Liver (tissue), 3 donors: Measurements from ENCODE around the gene COL4A3.

Source experiments
- ATF3 ChIP-seq: IDR thresholded peaks from 2 replicates; pipeline ENCODE4 v1.6.1; 2016; ENCODE audit warnings: antibody characterized with exemption
- CTCF ChIP-seq: fragments of 150-350 bp; IDR thresholded peaks from 2 replicates; pipeline ENCODE4 v1.5.1; 2017; ENCODE audit warnings: improper control_type of control experiment, low read depth, low read length; ENCODE audit not compliant: missing input control
- EGR1 ChIP-seq, 2 donors: IDR thresholded peaks; 2 replicates each; pipeline ENCODE4 v1.6.1; 2016 to 2018; ENCODE audit warnings: antibody characterized with exemption in 2 of 2, low read depth in 2 of 2
- FOXA1 ChIP-seq: IDR thresholded peaks from 2 replicates; pipeline ENCODE4 v1.6.1; 2016; ENCODE audit warnings: antibody characterized with exemption
- GABPA ChIP-seq, 2 donors: IDR thresholded peaks in 1 of 2; conservative IDR thresholded peaks in 1 of 2; 2 replicates each; pipeline ENCODE4 v1.6.1; 2016; ENCODE audit warnings: antibody characterized with exemption in 2 of 2, mild to moderate bottlenecking in 1 of 2, moderate library complexity in 1 of 2
- JUND ChIP-seq, 2 donors: IDR thresholded peaks; 2 replicates each; pipeline ENCODE4 v1.6.1; 2016; ENCODE audit warnings: antibody characterized with exemption in 2 of 2
- MAX ChIP-seq: IDR thresholded peaks from 2 replicates; pipeline ENCODE4 v1.6.1; 2016; ENCODE audit warnings: antibody characterized with exemption
- NR2F2 ChIP-seq: IDR thresholded peaks from 2 replicates; pipeline ENCODE4 v1.6.1; 2016; ENCODE audit warnings: antibody characterized with exemption
- RAD21 ChIP-seq, 2 donors: IDR thresholded peaks; 2 replicates each; pipeline ENCODE4 v1.6.1; 2016; ENCODE audit warnings: antibody characterized with exemption in 2 of 2, mild to moderate bottlenecking in 2 of 2
- REST ChIP-seq: IDR thresholded peaks from 2 replicates; pipeline ENCODE4 v1.6.1; 2016; ENCODE audit warnings: antibody characterized with exemption, mild to moderate bottlenecking
- SP1 ChIP-seq: IDR thresholded peaks from 2 replicates; pipeline ENCODE4 v1.6.1; 2018; ENCODE audit warnings: antibody characterized with exemption, mild to moderate bottlenecking
- TAF1 ChIP-seq: conservative IDR thresholded peaks from 2 replicates; pipeline ENCODE4 v1.6.1; 2016; ENCODE audit warnings: antibody characterized with exemption, mild to moderate bottlenecking
- YY1 ChIP-seq: IDR thresholded peaks from 2 replicates; pipeline ENCODE4 v1.6.1; 2016; ENCODE audit warnings: antibody characterized with exemption, mild to moderate bottlenecking
- ZBTB33 ChIP-seq: IDR thresholded peaks from 2 replicates; pipeline ENCODE4 v1.6.1; 2016; ENCODE audit warnings: antibody characterized with exemption
- donor health status: healthy.
- donor health status: healthy.

GRCh38 chr2:227198866-227199265 lies 34.4 kb downstream of the COL4A3 start:
- TF ChIP-seq ZBTB33 (no peak), CTCF (no peak), EGR1 (IDR thresholded peaks at IDR 0.05; ENCODE audit: low read depth in 2 of 2) (no peak), ATF3 (no peak), RAD21 (IDR thresholded peaks at IDR 0.05) (no peak), FOXA1 (no peak), JUND (IDR thresholded peaks at IDR 0.05) (no peak), TAF1 (no peak), NR2F2 (no peak), GABPA (IDR thresholded peaks at IDR 0.05 in 1 of 2, conservative IDR thresholded peaks at IDR 0.05 in 1 of 2) (no peak), YY1 (no peak), MAX (no peak), SP1 (no peak), REST (no peak)
